Keratinocyte (primary cell): ENCODE results near the gene HOXA7. TPM values are rescaled to one million over a fixed set of nuclear protein-coding genes. Genes with fewer than 3 reads are reported as not detected.

Experiments used
- DNase-seq: peaks from one replicate; pipeline ENCODE4 v3.0.0-alpha.2; 2011; ENCODE audit warnings: low read depth, missing footprints, low spot score
- FAIRE-seq: peaks from 2 replicates; lab custom pipeline; 2011; peaks lifted over from hg19 to GRCh38; lab: Jason Lieb, UNC
- H2AFZ ChIP-seq: 2 replicates; pipeline ENCODE4 v1.6.0; 2012; ENCODE audit warnings: low read length, control low read depth, inconsistent platforms; ENCODE audit not compliant: control insufficient read depth
- H3K27ac ChIP-seq: 2 replicates; pipeline ENCODE4 v1.5.1; 2011; ENCODE audit warnings: low read length; ENCODE audit not compliant: control insufficient read depth, insufficient read depth
- H3K27me3 ChIP-seq: 3 replicates; pipeline ENCODE4 v1.6.0; 2011; ENCODE audit warnings: low read length; ENCODE audit not compliant: control insufficient read depth, insufficient read depth; ENCODE audit errors: extremely low read depth
- H3K36me3 ChIP-seq, 2 experiments: 2 replicates in 1 of 2; 3 replicates in 1 of 2; pipeline ENCODE4 v1.5.1; 2011; ENCODE audit warnings: low read length in 2 of 2, mild to moderate bottlenecking in 1 of 2; ENCODE audit not compliant: control insufficient read depth in 2 of 2, insufficient read depth in 2 of 2; ENCODE audit errors: extremely low read depth in 1 of 2
- H3K4me1 ChIP-seq: 3 replicates; pipeline ENCODE4 v1.5.1; 2011; ENCODE audit warnings: low read length; ENCODE audit not compliant: control insufficient read depth, insufficient read depth; ENCODE audit errors: extremely low read depth
- H3K4me2 ChIP-seq: 3 replicates; pipeline ENCODE4 v1.6.0; 2011; ENCODE audit warnings: low read depth, low read length; ENCODE audit not compliant: control insufficient read depth, insufficient read depth; ENCODE audit errors: extremely low read depth
- H3K4me3 ChIP-seq, 3 experiments: fragments of 200-600 bp in 1 of 3; sonication (generic) in 1 of 3; 2 replicates in 2 of 3; 3 replicates in 1 of 3; pipeline ENCODE4 v1.5.1; 2011 to 2016; ENCODE audit warnings: low read length in 3 of 3, mild to moderate bottlenecking in 3 of 3, control low read depth in 2 of 3, inconsistent platforms in 1 of 3, low read depth in 1 of 3, mixed read lengths in 1 of 3, mixed run types in 1 of 3, moderate library complexity in 1 of 3; ENCODE audit not compliant: control insufficient read depth in 2 of 3, insufficient read depth in 2 of 3; ENCODE audit errors: extremely low read depth in 1 of 3
- H3K79me2 ChIP-seq: 2 replicates; pipeline ENCODE4 v1.6.0; 2012; ENCODE audit warnings: low read length; ENCODE audit not compliant: control insufficient read depth, insufficient read depth
- H3K9ac ChIP-seq: 3 replicates; pipeline ENCODE4 v1.6.0; 2011; ENCODE audit warnings: low read length; ENCODE audit not compliant: control insufficient read depth, insufficient read depth; ENCODE audit errors: extremely low read depth
- H3K9me1 ChIP-seq: 3 replicates; pipeline ENCODE4 v1.6.0; 2011; ENCODE audit warnings: low read length; ENCODE audit not compliant: control insufficient read depth, insufficient read depth; ENCODE audit errors: extremely low read depth
- H3K9me3 ChIP-seq: 2 replicates; pipeline ENCODE4 v1.5.1; 2012; ENCODE audit warnings: low read depth, low read length; ENCODE audit not compliant: control insufficient read depth
- H4K20me1 ChIP-seq: 3 replicates; pipeline ENCODE4 v1.6.0; 2011; ENCODE audit warnings: low read length; ENCODE audit not compliant: control insufficient read depth, insufficient read depth; ENCODE audit errors: extremely low read depth
- CTCF ChIP-seq, 3 experiments: IDR thresholded peaks in 1 of 3; conservative IDR thresholded peaks in 1 of 3; optimal IDR thresholded peaks in 1 of 3; 2 replicates in 2 of 3; 3 replicates in 1 of 3; pipeline versions ENCODE3 to v1.5.1; 2011; ENCODE audit warnings: low read length in 3 of 3, mild to moderate bottlenecking in 3 of 3, moderate library complexity in 2 of 3, control low read depth in 1 of 3, inconsistent platforms in 1 of 3; ENCODE audit not compliant: insufficient read depth in 2 of 3; ENCODE audit errors: extremely low read depth in 1 of 3
- EZH2 ChIP-seq: IDR thresholded peaks from one replicate; pipeline ENCODE4 v1.6.1; 2012; ENCODE audit warnings: inconsistent platforms, mild to moderate bottlenecking, low read length, moderate library complexity
- dilution Hi-C: fragments of 300-500 bp; cut with MboI; formaldehyde crosslinking; loops from one replicate; pipeline ENCODE4 v1.7.0; 2020; ENCODE audit warnings: low sequenced_read_pairs; ENCODE audit not compliant: extremely low pct_ligation_motif_present
- polyA plus RNA-seq, 5 experiments: library from polyadenylated mRNA; depleted of rRNA in 3 of 5; stranded (reverse) in 3 of 5; stranded (forward) in 1 of 5; unstranded in 1 of 5; fragments of >200 nt; gene quantifications; 1 replicate in 1 of 5; 2 replicates in 3 of 5; 3 replicates in 1 of 5; pipeline versions ENCODE4 v1.2.1 to v1.2.3, GENCODE V29; 2011 to 2012; ENCODE audit warnings: missing spikeins in 2 of 5, low read depth in 1 of 5, low replicate concordance in 1 of 5

Gene HOXA7
- polyA plus RNA-seq, 1 donor (not counting 4 experiments of a cell fraction or from before 2014, with no cell fraction given) = 8.1 TPM

GRCh38 chr7:27164367-27165088 lies 8.1 kb upstream of the HOXA7 start:
- dilution Hi-C loops = no loop called here
- Histone ChIP-seq H3K79me2 (peaks cover 75% of the 10 kb centered on the region), H4K20me1 (no peaks in the 10 kb centered on the region), H3K27me3 (no peaks in the 10 kb centered on the region), H3K9ac (peak overlapping the region; percentile 83), H3K4me1 (peaks cover 27% of the 10 kb centered on the region), H2AFZ (peak overlapping the region; percentile 95), H3K4me2 (peak overlapping the region; percentile 98), H3K27ac (peak overlapping the region; percentile 87), H3K9me1 (no peaks in the 10 kb centered on the region), H3K9me3 (no peaks in the 10 kb centered on the region), H3K36me3 (peaks cover 4 to 10% of the 10 kb centered on the region in 2 experiments), H3K4me3 (peak overlapping the region; percentile 78 to 94 (median 84))
- DNase-seq (no peak), FAIRE-seq (no peak)
- TF ChIP-seq EZH2 (no peak), CTCF (optimal IDR thresholded peaks at IDR 0.05 in 1 of 3, IDR thresholded peaks at IDR 0.05 in 1 of 3, conservative IDR thresholded peaks at IDR 0.05 in 1 of 3; ENCODE audit: extremely low read depth in 1 of 3, insufficient read depth in 2 of 3, low read length in 3 of 3) (peak in 2 of 3 experiments; percentile 33 to 40)

- H2AFZ ChIP-seq = peak overlapping the region; percentile 9
- dilution Hi-C loops = no loop called here
- H3K27ac ChIP-seq = peak overlapping the region; percentile 87
- H3K9me3 ChIP-seq = no peaks in the 10 kb centered on the region
- peaks cover 76% of the 10 kb centered on the region for H3K79me2 ChIP-seq
- TF ChIP-seq CTCF (optimal IDR thresholded peaks at IDR 0.05 in 1 of 3, IDR thresholded peaks at IDR 0.05 in 1 of 3, conservative IDR thresholded peaks at IDR 0.05 in 1 of 3; ENCODE audit: extremely low read depth in 1 of 3, insufficient read depth in 2 of 3, low read length in 3 of 3) (no peak), EZH2 (no peak)
- H4K20me1 ChIP-seq = no peaks in the 10 kb centered on the region
- peaks cover 4 to 10% of the 10 kb centered on the region in 2 experiments for H3K36me3 ChIP-seq
- H3K27me3 ChIP-seq = no peaks in the 10 kb centered on the region
- H3K4me1 ChIP-seq = peaks cover 32% of the 10 kb centered on the region
- peak overlapping the region; percentile 98 for H3K4me2 ChIP-seq
- H3K9me1 ChIP-seq = no peaks in the 10 kb centered on the region
- H3K4me3 ChIP-seq = peak overlapping the region; percentile 78 to 94 (median 84)
- no peak for FAIRE-seq
- no peak for DNase-seq
- H3K9ac ChIP-seq = peak overlapping the region; percentile 83
Observed at GRCh38 chr7:27164045-27164366, 7.5 kb upstream of the HOXA7 start.
